ENCODE measurements around the gene RANBP3.

RANBP3 gene

GRCh38 chr19:6005321-6006069 lies 27.6 kb upstream of the RANBP3 start:
- Histone ChIP-seq H3K27me3 (ENCODE audit: control insufficient read depth, insufficient read depth, low read length) (no peaks in the 10 kb centered on the region), H3K36me3 (ENCODE audit: control insufficient read depth, insufficient read depth, low read length) (0 out of 2 replicates have a peak, but pooled peaks cover under 1% of the 10 kb centered on the region), H3K9ac (ENCODE audit: low read length) (no peak overlapping the region), H3K4me1 (ENCODE audit: control insufficient read depth, insufficient read depth, low read length) (no peaks in the 10 kb centered on the region), H3K27ac (ENCODE audit: low read depth, low read length) (no peak overlapping the region), H3K4me3 (ENCODE audit: low read depth, low read length) (no peak overlapping the region), H3K9me3 (ENCODE audit: control insufficient read depth, insufficient read depth, low read depth, low read length) (peaks cover 5% of the 10 kb centered on the region; the same call in 1 of the 2 replicates)

DNA sequence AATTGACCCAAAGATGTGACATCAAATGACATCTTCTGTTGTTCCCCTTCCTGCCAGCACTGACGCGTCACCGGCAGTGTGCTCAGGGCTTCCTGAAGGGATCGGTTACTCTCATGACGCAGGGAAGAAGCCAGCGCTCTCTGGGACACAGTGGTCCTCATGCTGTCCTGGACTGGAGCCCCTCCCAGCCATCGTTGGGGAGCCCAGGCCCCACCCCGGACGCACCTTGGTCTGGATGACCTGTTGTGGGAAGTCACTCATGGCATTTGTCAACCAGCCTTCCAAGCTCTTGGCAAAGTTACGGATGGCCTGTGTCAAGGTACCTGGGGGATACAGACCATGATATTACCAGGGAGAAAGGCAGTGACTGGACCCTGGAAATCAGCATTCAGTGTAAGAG lies 26.0 kb upstream of the RANBP3 start:
- no peaks in the 10 kb centered on the region for H3K27me3 ChIP-seq (ENCODE audit: control insufficient read depth, insufficient read depth, low read length)
- no peaks in the 10 kb centered on the region for H3K4me1 ChIP-seq (ENCODE audit: control insufficient read depth, insufficient read depth, low read length)
- H3K4me3 ChIP-seq (ENCODE audit: low read depth, low read length): no peak overlapping the region
- H3K9ac ChIP-seq (ENCODE audit: low read length): no peak overlapping the region
- H3K27ac ChIP-seq (ENCODE audit: low read depth, low read length): no peak overlapping the region
- H3K36me3 ChIP-seq (ENCODE audit: control insufficient read depth, insufficient read depth, low read length): 0 out of 2 replicates have a peak, but pooled peaks cover 4% of the 10 kb centered on the region
- H3K9me3 ChIP-seq (ENCODE audit: control insufficient read depth, insufficient read depth, low read depth, low read length): peaks cover 10% of the 10 kb centered on the region; the same call in 1 of the 2 replicates

GRCh38 chr19:6002591-6002990 lies 24.7 kb upstream of the RANBP3 start:
- no peak overlapping the region for H3K4me3 ChIP-seq (ENCODE audit: low read depth, low read length)
- no peaks in the 10 kb centered on the region for H3K27me3 ChIP-seq (ENCODE audit: control insufficient read depth, insufficient read depth, low read length)
- no peak overlapping the region for H3K9ac ChIP-seq (ENCODE audit: low read length)
- H3K4me1 ChIP-seq (ENCODE audit: control insufficient read depth, insufficient read depth, low read length): no peaks in the 10 kb centered on the region
- H3K36me3 ChIP-seq (ENCODE audit: control insufficient read depth, insufficient read depth, low read length): 0 out of 2 replicates have a peak, but pooled peaks cover 4% of the 10 kb centered on the region
- H3K9me3 ChIP-seq (ENCODE audit: control insufficient read depth, insufficient read depth, low read depth, low read length): peaks cover 10% of the 10 kb centered on the region; the same call in 1 of the 2 replicates
- H3K27ac ChIP-seq (ENCODE audit: low read depth, low read length): no peak overlapping the region

GRCh38 chr19:6000228-6000847 lies 22.4 kb upstream of the RANBP3 start:
- 0 out of 2 replicates have a peak, but pooled peaks cover 4% of the 10 kb centered on the region for H3K36me3 ChIP-seq (ENCODE audit: control insufficient read depth, insufficient read depth, low read length)
- no peak overlapping the region for H3K9ac ChIP-seq (ENCODE audit: low read length)
- H3K4me1 ChIP-seq (ENCODE audit: control insufficient read depth, insufficient read depth, low read length): no peaks in the 10 kb centered on the region
- H3K9me3 ChIP-seq (ENCODE audit: control insufficient read depth, insufficient read depth, low read depth, low read length): peaks cover 10% of the 10 kb centered on the region; the same call in 1 of the 2 replicates
- no peak overlapping the region for H3K4me3 ChIP-seq (ENCODE audit: low read depth, low read length)
- no peak overlapping the region for H3K27ac ChIP-seq (ENCODE audit: low read depth, low read length)
- H3K27me3 ChIP-seq (ENCODE audit: control insufficient read depth, insufficient read depth, low read length): no peaks in the 10 kb centered on the region

DNA sequence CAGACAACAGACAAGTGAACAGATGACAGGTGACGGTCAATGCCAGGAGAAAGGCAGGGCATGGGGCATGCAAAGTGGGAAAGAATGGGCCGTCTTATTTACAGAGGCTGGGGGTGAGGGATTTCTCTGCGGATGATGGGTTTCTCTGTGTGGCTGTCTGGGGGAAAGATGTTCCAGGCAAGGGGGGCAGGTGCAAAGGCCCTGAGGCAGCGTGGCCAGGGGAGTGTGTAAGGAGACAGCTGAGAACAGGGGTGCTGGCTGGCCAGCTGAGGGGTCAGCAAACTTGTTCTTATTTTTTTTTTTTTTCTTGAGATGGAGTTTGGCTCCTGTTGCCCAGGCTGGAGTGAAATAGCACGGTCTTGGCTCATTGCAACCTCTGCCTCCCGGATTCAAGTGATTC lies 21.8 kb upstream of the RANBP3 start:
- H3K9me3 ChIP-seq (ENCODE audit: control insufficient read depth, insufficient read depth, low read depth, low read length): peaks cover 10% of the 10 kb centered on the region; the same call in 1 of the 2 replicates
- H3K4me1 ChIP-seq (ENCODE audit: control insufficient read depth, insufficient read depth, low read length): no peaks in the 10 kb centered on the region
- no peaks in the 10 kb centered on the region for H3K27me3 ChIP-seq (ENCODE audit: control insufficient read depth, insufficient read depth, low read length)
- no peak overlapping the region for H3K4me3 ChIP-seq (ENCODE audit: low read depth, low read length)
- no peak overlapping the region for H3K9ac ChIP-seq (ENCODE audit: low read length)
- H3K27ac ChIP-seq (ENCODE audit: low read depth, low read length): no peak overlapping the region
- H3K36me3 ChIP-seq (ENCODE audit: control insufficient read depth, insufficient read depth, low read length): 0 out of 2 replicates have a peak, but pooled peaks cover 4% of the 10 kb centered on the region

- H3K9me3 ChIP-seq (ENCODE audit: control insufficient read depth, insufficient read depth, low read depth, low read length): peaks cover 10% of the 10 kb centered on the region; the same call in 1 of the 2 replicates
Measured at GRCh38 chr19:5997371-5997770, 19.4 kb upstream of the RANBP3 start.

DNA sequence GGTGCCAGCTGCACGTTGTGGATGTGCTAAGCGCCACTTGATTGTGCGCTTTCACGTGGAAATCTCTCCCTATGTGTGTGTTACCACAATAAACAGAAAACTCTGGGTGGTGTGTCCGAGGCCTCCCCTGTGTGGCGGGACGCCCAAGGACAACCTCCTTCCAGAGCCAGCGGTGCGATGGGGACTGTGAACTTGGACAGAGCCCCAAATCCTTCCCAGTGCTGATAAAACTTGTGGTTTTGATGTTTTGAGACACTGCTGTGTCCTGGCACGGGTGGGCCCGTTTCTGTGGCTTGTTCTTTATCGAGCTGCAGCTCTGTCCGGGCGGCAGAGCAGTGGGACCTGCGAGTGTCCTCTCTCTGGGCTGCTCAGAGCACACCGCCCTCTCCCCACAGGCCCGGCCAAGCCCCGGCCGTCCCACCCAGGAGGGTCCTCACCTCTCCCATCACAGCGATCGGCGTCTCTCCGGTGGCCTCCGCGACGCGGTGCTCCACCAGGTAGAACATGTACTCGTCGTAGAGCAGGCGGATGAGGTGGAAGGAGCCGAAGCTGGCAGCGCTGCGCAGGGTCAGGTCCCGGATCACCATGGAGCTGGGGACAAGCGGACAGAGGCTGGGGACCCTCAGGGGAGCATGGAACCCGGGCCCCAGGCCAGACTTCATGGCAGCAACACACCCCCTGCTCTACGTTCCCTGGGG lies 18.8 kb upstream of the RANBP3 start:
- Histone ChIP-seq H3K4me1 (ENCODE audit: control insufficient read depth, insufficient read depth, low read length) (peaks cover 6% of the 10 kb centered on the region; the same call in 1 of the 2 replicates), H3K9me3 (ENCODE audit: control insufficient read depth, insufficient read depth, low read depth, low read length) (peaks cover 10% of the 10 kb centered on the region; the same call in 1 of the 2 replicates), H3K9ac (ENCODE audit: low read length) (no peak overlapping the region), H3K27ac (ENCODE audit: low read depth, low read length) (no peak overlapping the region), H3K27me3 (ENCODE audit: control insufficient read depth, insufficient read depth, low read length) (no peaks in the 10 kb centered on the region), H3K4me3 (ENCODE audit: low read depth, low read length) (no peak overlapping the region), H3K36me3 (ENCODE audit: control insufficient read depth, insufficient read depth, low read length) (0 out of 2 replicates have a peak, but pooled peaks cover 4% of the 10 kb centered on the region)

More at GRCh38 chr19:5997371-5997770, 19.4 kb upstream of the RANBP3 start:
- Histone ChIP-seq H3K27me3 (ENCODE audit: control insufficient read depth, insufficient read depth, low read length) (no peaks in the 10 kb centered on the region), H3K4me3 (ENCODE audit: low read depth, low read length) (no peak overlapping the region), H3K9ac (ENCODE audit: low read length) (no peak overlapping the region), H3K36me3 (ENCODE audit: control insufficient read depth, insufficient read depth, low read length) (0 out of 2 replicates have a peak, but pooled peaks cover 4% of the 10 kb centered on the region), H3K4me1 (ENCODE audit: control insufficient read depth, insufficient read depth, low read length) (peaks cover 6% of the 10 kb centered on the region; the same call in 1 of the 2 replicates), H3K27ac (ENCODE audit: low read depth, low read length) (no peak overlapping the region)

GRCh38 chr19:5996102-5996501 lies 18.2 kb upstream of the RANBP3 start:
- H3K27ac ChIP-seq (ENCODE audit: low read depth, low read length): no peak overlapping the region
- H3K4me3 ChIP-seq (ENCODE audit: low read depth, low read length): no peak overlapping the region
- no peaks in the 10 kb centered on the region for H3K27me3 ChIP-seq (ENCODE audit: control insufficient read depth, insufficient read depth, low read length)
- H3K9ac ChIP-seq (ENCODE audit: low read length): no peak overlapping the region
- peaks cover 12% of the 10 kb centered on the region; the same call in 1 of the 2 replicates for H3K9me3 ChIP-seq (ENCODE audit: control insufficient read depth, insufficient read depth, low read depth, low read length)
- 0 out of 2 replicates have a peak, but pooled peaks cover 4% of the 10 kb centered on the region for H3K36me3 ChIP-seq (ENCODE audit: control insufficient read depth, insufficient read depth, low read length)
- peaks cover 6% of the 10 kb centered on the region; the same call in 1 of the 2 replicates for H3K4me1 ChIP-seq (ENCODE audit: control insufficient read depth, insufficient read depth, low read length)

DNA sequence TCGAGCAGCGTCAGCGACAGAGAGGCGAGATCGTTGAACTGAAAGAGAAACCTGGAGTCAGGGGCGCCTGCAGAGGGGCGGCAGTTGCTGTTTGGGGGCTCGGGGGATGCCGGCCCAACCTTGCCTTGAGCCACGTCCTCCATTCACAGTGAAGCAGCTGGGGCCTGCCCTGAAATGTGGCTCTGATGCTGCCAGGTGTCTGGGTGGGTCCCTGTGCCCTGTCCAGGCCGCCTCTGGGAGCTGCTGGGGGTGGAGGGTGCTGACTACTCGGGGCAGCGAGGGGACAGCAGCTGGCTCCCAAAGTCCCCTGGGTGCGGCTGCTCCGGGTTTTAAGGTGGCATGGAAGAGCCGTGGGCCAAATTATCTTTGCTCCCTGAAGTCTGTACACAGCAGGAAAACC lies 17.7 kb upstream of the RANBP3 start:
- Histone ChIP-seq H3K9ac (ENCODE audit: low read length) (no peak overlapping the region), H3K4me1 (ENCODE audit: control insufficient read depth, insufficient read depth, low read length) (peaks cover 6% of the 10 kb centered on the region; the same call in 1 of the 2 replicates), H3K9me3 (ENCODE audit: control insufficient read depth, insufficient read depth, low read depth, low read length) (peaks cover 10% of the 10 kb centered on the region; the same call in 1 of the 2 replicates), H3K27me3 (ENCODE audit: control insufficient read depth, insufficient read depth, low read length) (no peaks in the 10 kb centered on the region), H3K4me3 (ENCODE audit: low read depth, low read length) (no peak overlapping the region), H3K36me3 (ENCODE audit: control insufficient read depth, insufficient read depth, low read length) (0 out of 2 replicates have a peak, but pooled peaks cover 4% of the 10 kb centered on the region), H3K27ac (ENCODE audit: low read depth, low read length) (no peak overlapping the region)

GRCh38 chr19:5994405-5995165 lies 16.6 kb upstream of the RANBP3 start:
- Histone ChIP-seq H3K27ac (ENCODE audit: low read depth, low read length) (no peak overlapping the region), H3K4me1 (ENCODE audit: control insufficient read depth, insufficient read depth, low read length) (peaks cover 13% of the 10 kb centered on the region; the same call in 1 of the 2 replicates), H3K9me3 (ENCODE audit: control insufficient read depth, insufficient read depth, low read depth, low read length) (0 out of 2 replicates have a peak, but pooled peaks cover 4% of the 10 kb centered on the region), H3K9ac (ENCODE audit: low read length) (no peak overlapping the region), H3K4me3 (ENCODE audit: low read depth, low read length) (no peak overlapping the region), H3K36me3 (ENCODE audit: control insufficient read depth, insufficient read depth, low read length) (no peaks in the 10 kb centered on the region), H3K27me3 (ENCODE audit: control insufficient read depth, insufficient read depth, low read length) (no peaks in the 10 kb centered on the region)
